ENCODE measurements around the gene KCNH6.

The KCNH6 gene

DNA sequence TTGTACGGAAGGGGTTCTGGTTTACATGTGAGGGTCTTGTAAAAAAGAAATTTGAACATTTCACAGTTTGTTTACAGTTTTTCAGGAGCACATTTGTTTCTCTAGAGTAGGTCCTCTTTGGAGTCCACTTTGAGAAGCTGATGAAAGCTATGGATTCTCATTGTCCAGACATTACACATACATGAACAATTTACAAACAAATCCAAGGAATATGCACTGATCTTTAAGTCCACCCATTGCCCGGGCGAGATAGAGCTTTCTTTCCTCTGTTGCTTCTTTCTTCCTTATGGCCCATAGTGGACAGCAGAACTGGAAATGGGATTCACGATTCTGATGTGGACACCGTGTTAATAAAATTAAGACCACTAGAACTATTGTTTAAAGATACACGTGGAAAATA, 29.1 kb downstream of the KCNH6 start:
- DNase-seq (ENCODE audit: low read depth): no peak

DNA sequence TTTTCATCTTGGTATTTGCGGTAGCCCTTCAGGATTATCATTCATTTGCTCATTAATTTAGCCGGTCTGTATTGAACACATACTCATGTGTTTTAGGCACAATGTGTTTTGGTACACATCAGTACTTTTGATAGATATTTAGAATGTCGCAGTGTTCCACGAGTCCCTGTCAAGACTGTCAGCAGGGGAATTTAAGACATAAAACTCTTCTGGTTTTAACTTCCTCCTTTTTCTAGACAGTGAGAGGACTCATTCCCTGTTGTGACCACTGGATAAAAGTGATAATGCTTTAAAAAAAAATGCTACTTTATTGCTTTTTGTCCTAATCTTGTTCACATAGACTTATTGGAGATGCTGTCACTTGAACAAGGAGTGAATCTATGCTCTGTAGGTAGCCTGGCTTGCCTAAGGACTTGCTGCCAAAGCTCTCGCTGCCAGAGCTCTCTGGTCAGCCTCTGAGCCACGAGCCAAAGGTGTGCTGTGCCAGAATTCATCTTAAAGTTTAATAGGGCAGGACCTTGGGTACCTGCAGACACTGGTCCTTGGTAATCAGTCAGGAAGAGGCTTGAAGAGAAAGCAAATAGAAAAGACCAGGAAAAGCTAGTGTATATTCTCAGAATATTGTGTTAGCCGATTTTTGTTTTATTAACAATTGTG, 32.5 kb downstream of the KCNH6 start:
- DNase-seq (ENCODE audit: low read depth): no peak

DNA sequence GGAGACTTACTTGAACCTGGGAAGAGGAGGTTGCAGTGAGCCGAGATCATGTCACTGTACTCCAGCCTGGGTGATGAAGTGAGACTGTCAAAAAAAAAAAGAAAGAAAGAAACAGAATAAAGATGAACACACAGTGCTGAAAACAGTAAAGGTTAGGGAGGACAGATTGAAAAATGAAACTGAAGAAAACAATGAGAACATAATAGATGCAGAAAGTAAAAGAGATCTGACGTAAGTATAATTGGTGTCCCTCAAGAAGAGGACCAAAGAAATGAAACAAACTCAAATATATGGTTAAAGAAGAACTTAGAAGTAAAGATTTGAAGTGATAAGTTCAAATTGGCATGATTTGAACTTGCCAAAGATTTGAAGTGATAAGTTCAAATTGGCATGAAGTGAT, 34.3 kb downstream of the KCNH6 start:
- no peak for DNase-seq (ENCODE audit: low read depth)

DNA sequence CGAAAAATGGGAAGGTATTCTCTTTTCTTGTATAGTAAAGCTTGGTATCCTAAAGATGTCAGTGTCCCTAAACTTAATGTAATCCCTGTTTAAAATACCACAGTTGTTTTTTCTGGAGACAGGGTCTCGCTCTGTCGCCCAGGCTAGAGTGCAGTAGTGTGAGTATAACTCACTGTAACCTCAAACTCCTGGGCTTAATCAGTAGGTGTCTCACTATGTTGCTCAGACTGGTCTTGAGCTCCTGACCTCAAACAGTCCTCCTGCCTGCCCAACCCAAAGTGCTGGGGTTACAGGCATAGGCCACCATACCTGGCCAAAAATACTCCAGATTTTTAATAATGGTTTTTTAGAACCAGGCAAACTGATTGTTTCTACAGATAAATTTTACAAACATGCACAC, 35.3 kb downstream of the KCNH6 start:
- DNase-seq (ENCODE audit: low read depth): no peak

DNA sequence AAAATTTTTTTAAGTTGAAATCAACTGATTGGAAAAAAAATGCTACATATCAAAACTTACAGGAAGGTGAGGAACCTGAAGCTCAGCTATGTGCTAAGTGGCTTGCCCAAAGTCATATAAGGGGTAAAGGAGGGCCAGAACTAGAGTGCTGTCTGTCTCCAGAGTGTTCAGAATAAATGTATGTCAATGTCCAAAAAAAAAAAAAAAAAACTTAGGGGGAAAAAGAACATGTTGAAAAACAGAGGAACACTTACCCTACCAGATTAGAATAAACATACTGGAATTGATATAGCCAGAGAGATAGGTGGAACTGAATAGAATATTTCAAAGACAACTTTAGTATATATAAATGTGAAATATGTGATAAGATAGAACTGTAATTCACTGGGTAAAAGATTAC, 38.7 kb downstream of the KCNH6 start:
- no peak for DNase-seq (ENCODE audit: low read depth)

DNA sequence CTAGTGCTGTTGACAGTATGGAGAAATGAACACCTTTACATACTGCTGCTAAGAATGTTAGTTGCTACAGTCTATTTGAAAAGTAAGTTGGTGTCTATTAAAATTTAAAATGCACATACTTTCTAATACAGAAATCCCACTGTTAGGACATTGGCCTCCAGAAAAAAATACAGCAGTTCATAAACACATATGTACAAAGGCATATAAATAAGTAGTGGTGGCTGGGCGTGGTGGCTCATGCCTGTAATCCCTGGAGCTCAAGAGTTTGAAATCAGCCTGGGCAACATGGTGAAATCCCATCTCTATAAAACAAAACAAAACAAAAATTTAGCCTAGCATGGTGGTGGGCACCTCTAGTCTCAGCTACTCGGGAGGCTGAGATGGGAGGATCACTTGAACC, 40.2 kb downstream of the KCNH6 start:
- no peak for DNase-seq (ENCODE audit: low read depth)

DNA sequence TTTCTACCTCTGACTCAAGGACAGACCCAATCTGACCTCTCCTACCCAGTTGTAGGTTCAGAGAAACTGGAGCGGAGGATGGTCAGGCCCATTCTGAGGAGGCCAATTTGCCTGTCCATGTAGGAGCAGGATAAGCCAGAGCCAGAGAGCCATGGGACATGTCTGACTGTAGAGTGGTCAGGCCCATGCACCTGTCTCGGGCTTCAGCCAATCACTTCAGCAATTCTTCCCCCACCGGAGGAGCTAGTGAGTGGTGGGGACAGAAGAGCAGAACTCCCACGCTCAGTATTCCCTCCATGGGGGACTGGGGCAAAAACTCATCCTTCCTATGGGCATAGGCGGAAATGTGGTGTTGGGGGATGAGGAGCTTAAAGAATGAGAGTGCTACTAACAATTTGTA, 41.4 kb downstream of the KCNH6 start:
- DNase-seq (ENCODE audit: low read depth): no peak

DNA sequence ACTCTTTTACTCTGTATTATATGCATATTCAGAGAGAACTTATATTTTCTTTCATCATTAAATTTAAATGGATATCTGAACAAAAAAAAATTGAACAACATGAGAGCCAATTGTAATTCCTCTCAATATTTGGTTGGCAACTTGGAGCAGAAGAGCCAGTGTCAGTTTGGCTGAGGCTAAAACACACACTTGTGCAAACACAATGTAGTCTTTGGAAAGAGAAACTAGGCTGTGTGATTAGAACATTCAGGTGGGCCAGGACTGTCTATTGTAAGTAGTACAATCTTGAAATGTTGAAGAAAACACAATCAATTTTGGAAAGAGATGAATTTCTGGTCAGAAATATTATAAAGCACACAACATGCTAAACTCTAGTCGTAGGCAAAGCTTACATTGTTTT, 44.1 kb downstream of the KCNH6 start:
- no peak for DNase-seq (ENCODE audit: low read depth)

DNA sequence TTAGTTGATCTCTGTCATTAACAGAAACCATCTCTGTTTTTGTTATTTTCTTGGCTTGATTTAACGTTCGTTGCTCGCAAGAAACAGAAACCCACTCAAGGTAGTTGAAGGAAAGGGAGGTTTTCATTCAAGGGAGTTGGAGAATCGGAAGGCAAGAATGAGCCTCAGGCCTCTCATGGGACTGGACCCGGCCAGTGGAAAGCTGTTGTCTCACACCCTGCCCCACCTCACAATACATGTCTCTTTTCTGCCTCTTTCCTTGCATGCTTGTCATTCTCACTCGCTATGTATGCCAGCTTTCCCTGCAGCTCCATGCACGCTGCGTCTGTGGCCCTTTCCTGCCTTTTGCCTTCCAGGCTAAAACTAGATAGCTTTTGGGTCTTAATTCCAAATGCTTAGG, 45.4 kb downstream of the KCNH6 start:
- no peak for DNase-seq (ENCODE audit: low read depth)

DNA sequence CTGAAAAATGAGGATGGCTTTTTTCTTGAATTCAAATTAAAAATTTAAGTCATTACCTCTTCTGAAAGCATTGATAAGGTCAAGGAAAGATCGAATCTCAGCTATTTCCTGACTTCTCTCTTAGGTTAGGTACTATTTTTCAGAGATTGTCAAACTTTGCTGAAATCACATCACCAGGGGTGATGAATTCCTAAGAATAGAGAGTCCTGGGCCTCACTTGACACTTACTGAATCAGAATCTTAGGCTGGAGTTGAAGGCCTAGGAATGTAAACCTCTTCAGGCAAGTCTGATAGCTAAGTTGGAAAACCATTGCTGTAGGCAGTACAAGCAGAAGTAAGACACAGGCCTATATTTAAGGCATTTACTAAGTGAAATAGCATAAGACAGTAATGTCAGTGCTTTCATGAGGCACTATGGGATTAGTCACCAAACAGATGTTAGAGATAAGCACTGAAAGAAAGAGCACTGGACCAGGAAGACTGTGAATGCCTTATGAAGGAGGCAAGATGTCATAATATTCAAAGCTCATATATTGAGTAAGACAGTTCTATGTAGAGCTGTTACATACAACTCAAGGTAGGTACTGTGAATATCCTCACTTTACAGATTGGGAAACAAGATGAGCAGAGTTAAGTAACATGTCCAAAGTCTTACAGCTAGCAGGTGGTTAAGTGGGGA, 48.6 kb downstream of the KCNH6 start:
- no peak for DNase-seq (ENCODE audit: low read depth)

DNA sequence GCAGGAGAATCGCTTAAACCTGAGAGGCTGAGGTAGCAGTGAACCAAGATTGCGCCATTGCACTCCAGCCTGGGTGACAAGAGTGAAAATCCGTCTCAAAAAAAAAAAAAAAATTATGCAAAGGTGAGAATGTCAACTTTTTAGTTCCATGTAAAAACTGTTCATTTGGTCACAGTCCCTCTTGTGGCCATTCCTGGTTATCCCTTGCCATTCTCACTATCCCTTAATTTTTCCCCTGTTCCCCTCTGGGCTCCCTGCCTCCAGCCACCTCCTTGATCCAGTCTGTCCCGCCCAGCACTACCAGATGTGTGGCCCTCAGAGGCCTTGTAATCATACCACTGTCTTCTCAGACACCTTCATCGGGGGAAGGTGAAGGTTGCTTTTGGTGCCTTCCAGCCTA, 50.5 kb downstream of the KCNH6 start:
- DNase-seq (ENCODE audit: low read depth): no peak

DNA sequence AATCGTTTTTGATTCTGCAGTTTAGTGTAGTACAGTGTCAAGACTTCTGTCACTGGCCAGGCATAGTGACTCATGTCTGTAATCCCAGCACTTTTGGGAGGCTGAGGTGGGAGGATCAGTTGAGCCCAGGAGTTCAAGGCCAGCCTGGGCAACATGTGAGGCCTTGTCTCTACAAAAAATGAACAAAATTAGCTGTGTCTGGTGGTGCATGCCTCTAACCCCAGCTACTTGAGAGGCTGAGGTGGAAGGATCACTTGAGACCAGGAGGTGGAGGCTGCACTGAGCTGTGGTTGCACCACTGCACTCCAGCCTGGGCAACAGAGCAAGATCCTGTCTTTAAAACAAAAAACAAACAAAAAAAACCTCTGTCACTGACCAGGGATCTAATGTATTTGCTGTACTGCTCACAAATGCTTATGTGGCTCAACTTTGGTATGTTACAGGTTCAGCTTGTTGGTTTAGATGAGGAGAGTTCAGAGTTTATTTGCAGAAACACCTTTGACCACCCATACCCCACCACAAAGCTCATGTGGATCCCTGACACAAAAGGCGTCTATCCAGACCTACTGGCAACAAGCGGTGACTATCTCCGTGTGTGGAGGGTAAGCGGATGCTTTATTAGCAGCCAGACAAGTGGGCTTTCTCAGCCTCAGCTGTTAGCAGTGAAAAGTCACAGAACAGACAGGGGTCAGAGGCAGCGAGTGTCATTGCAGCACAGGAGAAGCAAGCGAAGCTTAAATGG, 55.0 kb downstream of the KCNH6 start:
- no peak for DNase-seq (ENCODE audit: low read depth)

DNA sequence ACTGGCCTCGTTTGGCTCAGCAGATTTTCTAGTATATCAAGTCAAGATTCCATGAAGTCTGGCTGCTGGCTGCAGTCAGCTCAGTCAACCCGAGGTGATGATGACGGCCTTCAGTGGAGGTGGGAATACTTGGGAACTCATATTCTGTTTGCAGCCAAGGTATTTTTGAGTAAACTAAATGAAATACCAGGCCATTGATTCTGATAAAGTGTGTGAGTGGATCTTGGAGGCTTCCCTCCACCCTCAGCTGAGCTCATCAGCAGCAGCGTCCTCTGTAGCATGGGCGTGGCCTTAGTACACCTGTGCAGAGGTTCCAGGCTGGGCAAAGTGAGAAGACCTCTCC, 55.6 kb downstream of the KCNH6 start:
- DNase-seq (ENCODE audit: low read depth): no peak

DNA sequence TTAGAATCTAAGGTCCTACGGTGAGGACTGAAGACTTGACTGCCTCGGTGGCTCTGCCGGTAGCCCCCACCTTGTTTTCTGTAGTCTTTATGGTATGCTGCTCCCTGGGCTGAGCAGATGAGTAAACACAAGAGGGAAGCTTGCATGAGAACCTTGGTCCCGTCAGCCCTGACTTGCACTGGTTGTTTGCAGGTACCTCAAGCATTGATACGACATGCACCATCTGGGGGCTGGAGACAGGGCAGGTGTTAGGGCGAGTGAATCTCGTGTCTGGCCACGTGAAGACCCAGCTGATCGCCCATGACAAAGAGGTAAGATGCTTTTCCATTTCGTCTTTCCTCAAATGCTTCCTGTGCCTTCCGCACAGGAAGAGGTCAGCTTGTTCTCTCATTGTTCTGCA, 56.5 kb downstream of the KCNH6 start:
- no peak for DNase-seq (ENCODE audit: low read depth)

DNA sequence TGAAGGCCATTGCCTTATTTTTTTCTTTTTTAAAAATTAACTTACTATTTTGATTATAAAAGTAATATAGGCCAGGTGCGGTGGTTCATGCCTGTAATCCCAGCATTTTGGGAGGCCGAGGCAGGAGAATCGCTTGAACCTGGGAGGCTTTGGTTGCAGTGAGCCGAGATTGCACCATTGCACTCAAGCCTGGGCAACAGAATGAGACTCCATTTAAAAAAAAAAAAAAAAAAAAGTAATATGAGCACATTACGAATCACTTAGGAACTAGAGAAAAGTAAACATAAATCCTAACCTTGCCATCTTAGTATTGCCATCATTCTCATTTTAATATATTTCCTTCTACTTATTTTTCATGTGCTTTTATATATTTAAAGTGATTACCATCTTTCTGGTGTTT, 64.6 kb downstream of the KCNH6 start:
- no peak for DNase-seq (ENCODE audit: low read depth)

DNA sequence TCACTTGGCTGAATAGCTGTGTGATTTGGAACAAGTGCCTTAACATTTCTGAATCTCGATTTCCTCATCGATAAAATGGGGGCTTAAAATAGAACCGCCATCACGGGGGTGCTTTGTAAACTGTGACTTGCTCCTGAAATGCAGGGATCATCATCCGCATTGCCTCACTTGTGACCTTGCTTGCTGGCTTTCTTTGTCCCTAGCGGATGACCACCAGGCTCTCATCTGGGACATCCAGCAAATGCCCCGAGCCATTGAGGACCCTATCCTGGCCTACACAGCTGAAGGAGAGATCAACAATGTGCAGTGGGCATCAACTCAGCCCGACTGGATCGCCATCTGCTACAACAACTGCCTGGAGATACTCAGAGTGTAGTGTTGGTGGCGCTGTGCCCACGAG, 65.6 kb downstream of the KCNH6 start:
- DNase-seq (ENCODE audit: low read depth): no peak

DNA sequence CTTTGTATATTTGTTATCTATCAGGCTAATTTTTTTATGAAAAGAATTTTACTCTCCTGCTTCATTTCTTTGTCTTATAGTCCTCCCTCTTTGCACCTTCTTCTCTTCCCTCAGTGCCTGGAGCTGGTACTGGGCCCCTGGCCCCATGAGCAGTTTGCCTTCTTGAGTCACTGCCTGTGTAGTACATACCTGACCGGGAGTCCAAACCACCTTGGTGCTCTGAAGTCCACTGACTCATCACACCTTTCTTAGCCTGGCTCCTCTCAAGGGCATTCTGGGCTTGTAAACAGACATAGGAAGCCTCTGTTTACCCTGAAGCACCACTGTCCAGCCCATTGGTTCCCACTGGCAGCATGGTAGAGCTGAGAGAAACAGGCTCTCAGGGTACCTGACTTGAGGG, 66.5 kb downstream of the KCNH6 start:
- DNase-seq (ENCODE audit: low read depth): no peak

DNA sequence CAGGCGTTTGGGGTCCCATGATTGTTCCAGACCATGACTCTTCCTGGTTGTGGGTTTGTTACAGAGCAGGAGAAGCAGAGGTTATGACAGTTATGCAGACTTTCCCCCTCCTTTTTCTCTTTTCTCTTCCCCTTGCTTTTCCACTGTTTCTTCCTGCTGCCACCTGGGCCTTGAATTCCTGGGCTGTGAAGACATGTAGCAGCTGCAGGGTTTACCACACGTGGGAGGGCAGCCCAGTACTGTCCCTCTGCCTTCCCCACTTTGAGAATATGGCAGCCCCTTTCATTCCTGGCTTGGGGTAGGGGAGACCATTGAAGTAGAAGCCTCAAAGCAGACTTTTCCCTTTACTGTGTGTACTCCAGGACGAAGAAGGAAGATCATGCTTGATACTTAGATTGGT, 69.6 kb downstream of the KCNH6 start:
- DNase-seq (ENCODE audit: low read depth): no peak

DNA sequence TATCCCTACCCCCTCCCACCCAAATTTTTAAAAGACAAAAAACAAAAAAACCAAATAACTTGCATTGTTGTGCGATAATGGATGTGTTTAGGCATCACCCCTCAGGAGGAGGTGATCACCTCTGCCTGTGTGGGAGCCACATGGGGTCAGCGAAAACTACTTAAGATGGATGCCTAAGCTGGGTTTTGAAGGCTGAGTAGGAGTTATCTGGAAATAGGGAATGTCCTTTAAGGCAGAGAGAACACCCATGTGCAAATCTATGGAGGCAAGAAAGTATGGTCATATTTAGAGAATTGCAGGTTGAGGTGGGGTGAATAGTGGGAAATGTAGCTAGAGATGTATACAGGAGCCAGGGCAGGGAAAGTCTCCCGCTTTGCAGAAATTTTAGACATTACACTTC, 72.0 kb downstream of the KCNH6 start:
- no peak for DNase-seq (ENCODE audit: low read depth)

All from activated T-cell treated with anti-CD3 and anti-CD28 coated beads for 1 hour (primary cell).